ELF-1 (cell line): ENCODE results near the gene GLB1L2.
"Not testable (repeated sequence)": the region's sequence is repeated elsewhere in the genome, so short reads cannot be mapped to it uniquely, and the experiment has no call there.

Source experiments
- DNase-seq: peaks from one replicate; pipeline ENCODE4 v3.0.0-alpha.2; 2016; ENCODE audit warnings: low read depth, low spot score

The GLB1L2 gene

GRCh38 chr11:134331354-134332188 lies at the start of gene GLB1L2:
TSS of gene GLB1L2 (plus strand) at chr11:134331988. CDS start at chr11:134332062, 74 bp downstream.
- DNase-seq = peak; percentile 66

DNA sequence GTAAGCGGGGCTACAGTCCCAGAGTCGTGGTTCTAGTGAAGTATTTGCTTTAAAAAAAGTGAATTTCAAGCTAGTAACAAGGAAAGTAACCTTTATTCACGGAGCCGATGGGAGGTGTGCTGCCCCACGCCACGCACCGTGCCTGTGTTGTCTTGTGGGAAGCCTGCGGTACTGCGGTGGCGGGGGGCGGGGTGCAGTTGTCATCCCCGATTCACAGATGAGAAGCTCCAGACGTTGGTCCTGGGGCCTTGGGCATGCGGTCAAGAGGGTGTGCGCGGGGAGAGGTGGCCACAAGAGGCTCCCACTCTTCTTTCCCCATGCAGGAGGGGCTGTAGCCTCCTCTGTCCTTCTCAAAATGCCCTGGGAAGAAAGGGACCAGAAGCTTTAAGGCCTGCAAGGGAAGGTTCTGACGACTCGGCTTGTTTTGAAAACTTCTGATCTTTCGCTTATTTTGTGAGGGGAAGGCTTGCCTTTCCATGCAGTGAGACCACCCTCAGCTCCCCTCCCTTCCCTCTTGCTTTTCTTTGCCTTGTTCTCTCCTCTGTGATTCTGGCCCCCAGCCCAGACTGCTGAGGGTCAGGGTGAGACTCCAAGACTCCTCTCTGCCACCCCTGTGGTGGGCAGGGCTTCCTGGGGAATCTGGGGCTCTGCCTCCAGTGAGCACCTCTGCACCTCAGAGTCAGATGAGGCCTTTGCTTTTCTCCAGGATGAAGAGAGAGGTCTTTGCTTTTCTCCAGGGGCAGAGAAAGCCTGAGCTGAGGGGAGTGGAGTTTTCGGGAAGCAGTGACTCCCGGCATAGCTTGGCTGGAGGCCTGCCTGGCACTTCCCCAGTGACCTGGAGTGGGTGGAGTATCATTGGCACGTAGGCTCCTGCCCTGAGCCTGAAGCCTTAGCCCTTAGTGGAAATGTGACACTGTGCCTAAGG lies 49.4 kb upstream of the GLB1L2 start:
- DNase-seq = no peak

DNA sequence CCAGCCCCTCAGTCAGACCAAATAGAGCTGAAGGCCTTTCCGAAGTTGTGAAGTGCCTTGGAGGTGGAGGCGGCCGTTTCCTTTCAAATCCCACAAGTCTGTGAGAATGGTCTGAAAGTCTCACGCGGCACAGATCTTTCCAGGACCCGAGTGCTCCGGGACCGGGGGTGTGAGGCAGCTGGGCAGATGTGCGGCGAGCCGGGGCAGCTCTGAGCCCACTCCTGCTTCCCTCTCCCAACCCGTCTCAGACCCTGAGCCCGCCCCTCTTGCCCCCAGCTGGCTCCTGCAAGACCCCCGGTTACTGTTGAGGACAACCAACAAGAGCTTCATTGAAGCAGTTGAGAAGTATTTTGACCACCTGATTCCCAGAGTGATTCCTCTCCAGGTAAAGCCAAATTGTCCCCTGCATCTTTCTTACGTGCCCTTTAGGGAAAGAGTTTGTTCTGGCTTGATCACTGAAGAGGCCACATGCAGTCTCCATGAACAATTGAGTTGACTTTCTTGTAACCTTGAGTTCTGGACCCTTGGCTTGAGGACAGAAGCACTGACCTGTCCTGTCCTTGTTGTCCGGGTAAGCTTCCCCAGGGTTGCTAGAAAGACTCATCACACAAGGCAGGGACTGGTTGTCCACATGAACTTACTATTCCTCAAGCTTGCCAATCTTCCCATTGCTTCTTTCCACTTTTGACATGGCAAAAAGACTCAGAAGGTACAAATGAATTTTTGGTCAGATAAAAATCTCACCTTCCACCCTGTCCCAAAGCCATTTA lies 48.1 kb upstream of the GLB1L2 start:
- no peak for DNase-seq

- DNase-seq = not testable (repeated sequence)
Observed at GRCh38 chr11:134284349-134284748, 47.4 kb upstream of the GLB1L2 start.

GRCh38 chr11:134287561-134287960 lies 44.2 kb upstream of the GLB1L2 start:
- no peak for DNase-seq

DNA sequence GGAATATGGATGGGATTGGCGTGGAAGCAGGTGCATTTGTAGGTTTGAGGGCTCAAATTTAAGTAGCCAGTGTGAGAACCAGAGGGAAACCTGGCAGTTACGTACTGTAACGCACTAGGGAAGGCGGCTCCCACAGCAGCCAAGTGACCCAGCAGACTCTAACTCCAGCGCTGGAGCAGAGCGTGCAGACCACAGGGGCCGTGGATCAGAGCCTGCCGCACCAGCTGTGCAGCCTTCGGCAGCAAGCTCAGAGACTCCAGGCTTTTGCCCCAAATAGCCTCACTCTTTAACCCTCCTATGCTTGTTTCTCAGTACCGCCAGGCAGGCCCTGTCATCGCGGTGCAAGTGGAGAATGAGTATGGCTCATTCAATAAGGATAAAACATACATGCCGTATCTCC lies 43.3 kb upstream of the GLB1L2 start:
- no peak for DNase-seq

GRCh38 chr11:134289167-134289566 lies 42.6 kb upstream of the GLB1L2 start:
- no peak for DNase-seq

GRCh38 chr11:134289789-134290188 lies 42.0 kb upstream of the GLB1L2 start:
- DNase-seq = no peak

- no peak for DNase-seq
Observed at GRCh38 chr11:134290646-134291045, 41.1 kb upstream of the GLB1L2 start.

DNA sequence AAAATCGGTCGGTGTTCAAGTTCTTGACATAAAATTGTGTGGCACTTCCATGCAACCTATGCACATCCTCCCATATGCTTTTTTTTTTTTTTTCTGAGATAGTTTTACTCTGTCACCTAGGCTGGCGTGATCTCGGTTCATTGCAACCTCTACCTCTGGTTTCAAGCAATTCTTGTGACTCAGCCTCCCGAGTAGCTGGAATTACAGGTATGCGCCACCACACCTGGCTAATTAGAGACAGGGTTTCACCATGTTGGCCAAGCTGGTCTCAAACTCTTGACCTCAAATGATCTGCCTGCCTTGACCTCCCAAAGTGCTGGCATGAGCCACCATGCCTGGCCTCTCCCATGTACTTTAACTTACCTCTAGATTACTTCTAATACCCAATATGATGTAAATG lies 40.6 kb upstream of the GLB1L2 start:
- no peak for DNase-seq

- no peak for DNase-seq
Observed at GRCh38 chr11:134292661-134293060, 39.1 kb upstream of the GLB1L2 start.

GRCh38 chr11:134293119-134294113 lies 38.4 kb upstream of the GLB1L2 start:
- peak; percentile 25 for DNase-seq

GRCh38 chr11:134294664-134295063 lies 37.1 kb upstream of the GLB1L2 start:
- no peak for DNase-seq

GRCh38 chr11:134312223-134312622 lies 19.6 kb upstream of the GLB1L2 start:
- DNase-seq = no peak

GRCh38 chr11:134312807-134313206 lies 19.0 kb upstream of the GLB1L2 start:
- DNase-seq = no peak

- DNase-seq = no peak
Observed at GRCh38 chr11:134313379-134313778, 18.4 kb upstream of the GLB1L2 start.

DNA sequence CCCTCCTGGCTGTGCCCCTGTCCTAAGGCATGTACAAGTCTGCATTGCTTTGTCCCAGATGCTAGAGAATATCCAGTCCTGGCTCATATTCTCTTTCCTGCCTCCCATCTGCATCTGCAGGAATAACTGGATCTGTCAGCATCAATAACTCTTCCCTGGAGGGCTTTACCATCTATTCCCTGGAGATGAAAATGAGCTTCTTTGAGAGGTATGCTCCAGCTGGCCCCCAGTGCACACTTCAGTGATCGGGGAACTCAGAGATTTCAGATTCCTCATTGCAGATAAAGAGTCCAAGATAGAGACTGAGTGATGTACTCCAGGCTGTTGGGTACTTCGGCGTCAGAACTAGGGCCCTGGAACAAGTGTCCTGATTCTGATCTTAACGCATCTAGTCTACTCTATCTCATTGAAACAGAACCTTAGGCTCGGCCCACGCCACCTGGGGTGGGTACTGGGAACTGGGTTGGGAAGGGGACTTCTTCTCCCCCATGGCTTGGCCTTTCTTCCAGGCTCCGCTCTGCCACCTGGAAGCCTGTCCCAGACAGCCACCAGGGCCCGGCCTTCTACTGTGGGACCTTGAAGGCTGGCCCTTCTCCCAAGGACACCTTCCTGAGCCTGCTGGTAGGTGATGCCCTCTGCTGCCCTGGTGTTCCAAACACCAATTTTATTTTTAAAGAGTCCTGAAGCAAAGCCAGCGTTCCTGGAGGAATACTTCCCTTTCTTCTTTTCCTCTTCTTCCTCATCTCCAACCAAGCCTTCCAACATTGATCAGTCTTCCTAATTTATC lies 17.8 kb upstream of the GLB1L2 start:
- no peak for DNase-seq

DNA sequence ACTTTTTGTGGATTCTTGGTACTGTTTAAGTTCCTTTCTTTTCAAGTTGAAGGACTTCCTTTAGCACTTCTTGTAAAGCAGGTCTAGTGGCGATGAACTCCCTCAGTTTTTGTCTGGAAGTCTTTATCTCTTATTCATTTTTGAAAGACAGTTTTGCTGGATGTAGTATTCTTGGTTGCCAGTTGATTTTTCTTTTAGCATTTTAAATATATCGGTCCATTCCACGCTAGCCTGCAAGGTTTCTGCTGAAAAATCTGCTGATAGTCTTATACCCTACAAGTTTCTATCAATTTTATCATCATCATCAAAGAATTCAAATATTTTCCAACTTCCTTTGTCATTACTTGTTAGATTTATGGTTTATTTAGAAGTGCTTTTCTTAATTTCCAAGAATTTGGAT lies 14.7 kb upstream of the GLB1L2 start:
- DNase-seq = no peak

DNA sequence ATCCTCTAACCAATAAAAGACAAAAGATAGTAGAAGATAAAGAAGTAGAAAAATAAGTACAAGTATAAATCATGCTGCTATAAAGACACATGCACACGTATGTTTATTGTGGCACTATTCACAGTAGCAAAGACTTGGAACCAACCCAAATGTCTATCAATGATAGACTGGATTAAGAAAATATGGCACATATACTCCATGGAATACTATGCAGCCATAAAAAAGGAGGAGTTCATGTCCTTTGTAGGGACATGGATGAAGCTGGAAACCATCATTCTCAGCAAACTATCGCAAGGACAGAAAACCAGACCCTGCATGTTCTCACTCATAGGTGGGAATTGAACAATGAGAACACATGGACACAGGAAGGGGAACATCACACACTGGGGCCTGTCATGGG lies 10.4 kb upstream of the GLB1L2 start:
- DNase-seq = not testable (repeated sequence)

- no peak for DNase-seq
Observed at GRCh38 chr11:134322553-134322952, 9.2 kb upstream of the GLB1L2 start.
